NCI-H82 treated with DMSO at 0.1 percent for 48 hours (cell line): ENCODE data around the gene PLOD3.

Experiments used
- DNase-seq: peaks from one replicate; lab custom pipeline; 2025; ENCODE audit not compliant: unreplicated experiment; lab: John Stamatoyannopoulos, UW

The PLOD3 gene

DNA sequence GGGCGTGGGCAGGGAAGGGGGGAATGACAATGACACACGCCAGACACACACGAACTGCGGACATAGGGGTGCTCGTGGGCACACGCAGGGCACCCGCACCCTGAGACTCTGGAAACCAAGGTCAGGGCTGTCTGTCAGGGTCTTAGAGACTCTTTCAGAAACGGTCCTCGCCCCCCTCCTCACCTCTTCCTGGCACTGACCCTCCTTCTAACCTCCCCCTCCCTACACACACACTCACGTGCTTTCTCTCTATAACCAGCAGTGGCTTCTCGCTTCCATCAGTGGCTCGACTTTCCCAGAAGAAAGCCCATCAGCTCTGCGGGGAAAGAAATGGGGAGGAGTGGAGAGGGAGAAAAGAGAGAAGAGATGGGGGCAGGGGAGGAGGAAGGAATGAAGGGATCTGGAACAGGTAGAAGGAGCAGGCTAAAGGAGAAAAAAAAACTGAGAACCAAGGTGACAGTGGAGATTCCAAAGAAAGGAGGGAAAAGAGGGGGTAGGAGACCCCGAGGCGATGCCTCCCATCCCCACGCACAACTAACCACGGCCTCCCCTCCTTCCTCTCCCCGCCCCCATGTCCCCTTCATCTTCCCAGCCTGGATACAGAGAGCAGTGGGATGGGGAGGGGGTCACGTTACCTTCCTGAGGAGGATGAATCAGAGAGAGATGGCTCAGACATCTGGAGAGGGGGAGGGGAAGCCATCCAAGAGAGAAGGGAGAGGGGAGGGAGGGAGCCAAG, 50.3 kb downstream of the PLOD3 start:
- DNase-seq = peak; percentile 59

DNA sequence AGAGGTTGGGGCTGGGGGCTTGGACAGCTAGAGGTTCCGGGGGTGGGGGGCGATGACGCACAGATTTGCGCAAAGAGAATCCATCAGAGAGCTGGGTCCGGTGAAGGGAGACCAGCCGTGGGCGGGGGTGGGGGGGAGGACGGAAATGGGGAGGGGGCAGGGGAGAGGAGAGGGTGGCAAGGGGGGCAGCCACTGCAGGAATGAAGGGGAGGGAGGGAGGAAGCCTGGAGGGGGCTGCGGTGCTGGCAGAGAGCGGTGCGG, 50.8 kb downstream of the PLOD3 start:
- DNase-seq = no peak

DNA sequence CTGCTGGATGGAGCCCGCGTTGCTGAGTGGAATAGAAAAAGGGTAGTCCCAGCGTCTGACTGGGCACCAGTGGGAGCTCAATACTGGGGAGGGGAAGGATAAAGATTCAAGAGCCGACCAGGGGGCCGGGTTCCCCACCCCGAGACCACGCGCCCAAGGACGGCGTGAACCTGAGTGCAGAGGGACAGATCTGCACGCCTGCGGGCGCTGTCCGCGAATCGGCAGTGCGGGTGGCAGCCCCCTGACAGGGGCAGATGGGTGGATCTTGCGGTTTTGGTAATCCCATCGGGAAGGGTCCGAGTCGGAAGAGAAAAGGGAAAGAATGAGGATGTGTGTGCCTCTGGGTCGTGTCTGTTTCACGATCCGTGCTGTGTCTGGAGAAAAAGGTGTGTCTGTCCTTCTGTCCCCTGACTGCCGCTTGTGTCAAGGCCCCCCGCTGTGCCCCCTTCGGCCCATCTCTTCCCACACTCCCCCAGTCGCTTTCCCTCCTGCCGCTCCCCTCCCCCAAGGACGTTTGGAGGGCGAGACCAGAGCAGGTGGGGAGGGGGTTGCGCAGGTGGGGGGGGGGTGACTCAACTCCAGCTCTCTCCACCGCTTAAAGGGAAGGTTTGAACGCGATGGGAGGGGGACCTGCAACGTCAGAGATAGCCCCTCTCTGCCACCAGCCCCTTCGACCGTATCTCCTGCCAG, 51.3 kb downstream of the PLOD3 start:
- no peak for DNase-seq

DNA sequence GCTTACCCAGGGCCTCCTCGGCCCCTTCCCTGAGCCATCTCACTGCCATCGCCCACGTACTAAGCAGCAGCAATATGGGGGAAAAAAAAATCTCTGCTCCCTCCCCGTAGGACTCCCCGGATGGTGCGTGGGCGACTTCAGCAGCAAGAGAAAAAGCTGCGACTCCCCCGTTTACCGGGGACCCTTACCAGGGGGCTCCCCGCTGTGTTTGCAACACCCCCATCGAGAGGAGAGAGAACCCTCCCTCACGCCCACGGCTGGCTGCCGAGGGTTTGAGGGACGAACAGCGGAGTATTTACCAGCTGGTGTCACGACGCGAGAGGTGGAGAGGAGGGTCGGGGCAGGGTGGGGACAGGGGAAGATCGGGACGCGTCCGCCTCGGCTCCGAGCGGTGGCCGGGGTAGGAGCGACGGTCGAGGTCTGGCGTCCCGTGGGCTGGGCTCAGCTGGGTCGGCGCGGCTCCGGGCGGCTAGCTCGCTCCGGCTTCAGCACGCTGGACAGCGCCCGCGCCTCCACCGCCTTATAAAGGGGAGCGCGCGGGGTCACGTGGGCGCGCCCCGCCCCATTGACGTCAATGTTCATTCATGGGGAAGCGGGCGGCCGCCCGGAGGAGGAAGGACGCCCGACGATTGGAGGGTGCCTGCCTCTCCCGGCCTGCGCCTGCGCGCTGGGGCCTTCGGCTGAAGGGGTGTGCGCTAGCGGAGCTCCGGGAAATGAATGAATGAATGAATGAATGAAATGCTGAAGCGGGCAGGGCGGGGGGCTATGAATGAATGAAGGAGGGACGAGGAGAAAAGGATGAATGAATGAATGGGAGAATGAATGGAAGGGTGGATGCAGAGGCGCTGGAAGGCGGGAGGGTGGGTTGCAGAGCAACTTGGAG, 52.1 kb downstream of the PLOD3 start, which contains the start of gene VGF:
Gene VGF, minus strand, starts transcription at position 495 of the 883 bp plus-strand sequence. CDS start 726 bp downstream, outside the sequence.
- DNase-seq = peak; percentile 18

DNA sequence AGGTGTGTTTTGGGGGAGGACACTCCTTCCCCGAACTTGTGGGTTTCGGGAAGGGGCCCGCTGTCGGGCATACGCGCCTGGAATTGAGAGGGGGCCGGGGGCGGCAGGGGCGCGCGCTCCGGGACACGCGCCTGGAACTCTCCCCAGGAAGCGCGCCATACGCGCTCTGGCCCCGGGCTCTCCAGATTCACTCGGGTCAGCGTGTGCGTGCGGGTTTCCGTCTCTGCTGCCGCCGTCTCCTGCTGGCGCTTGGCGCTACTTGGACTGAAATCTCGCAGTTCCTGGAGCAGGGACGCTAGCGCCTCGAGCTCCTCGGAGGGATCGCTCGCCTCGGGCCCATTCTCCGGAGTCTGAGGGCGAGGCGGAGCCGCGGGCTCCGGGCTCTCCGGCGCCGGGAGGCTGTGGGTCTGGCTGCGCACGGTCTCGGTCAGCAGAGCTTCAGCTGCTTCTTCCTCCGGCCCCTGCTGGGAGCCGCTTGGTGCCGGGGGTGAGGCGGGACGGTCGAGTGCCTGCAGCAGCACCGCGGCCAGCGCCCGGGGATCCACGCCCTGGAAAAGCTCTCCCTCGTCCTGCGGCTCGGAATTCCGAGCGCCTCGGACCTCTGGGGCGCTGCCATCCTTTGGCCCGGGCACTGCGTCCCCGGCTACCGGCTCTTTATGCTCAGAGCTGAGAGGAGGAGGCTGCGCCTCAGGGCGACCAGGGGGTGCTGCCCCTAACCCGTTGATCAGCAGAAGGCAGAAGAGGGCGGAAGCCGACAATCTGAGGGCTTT, 53.1 kb downstream of the PLOD3 start:
- no peak for DNase-seq

DNA sequence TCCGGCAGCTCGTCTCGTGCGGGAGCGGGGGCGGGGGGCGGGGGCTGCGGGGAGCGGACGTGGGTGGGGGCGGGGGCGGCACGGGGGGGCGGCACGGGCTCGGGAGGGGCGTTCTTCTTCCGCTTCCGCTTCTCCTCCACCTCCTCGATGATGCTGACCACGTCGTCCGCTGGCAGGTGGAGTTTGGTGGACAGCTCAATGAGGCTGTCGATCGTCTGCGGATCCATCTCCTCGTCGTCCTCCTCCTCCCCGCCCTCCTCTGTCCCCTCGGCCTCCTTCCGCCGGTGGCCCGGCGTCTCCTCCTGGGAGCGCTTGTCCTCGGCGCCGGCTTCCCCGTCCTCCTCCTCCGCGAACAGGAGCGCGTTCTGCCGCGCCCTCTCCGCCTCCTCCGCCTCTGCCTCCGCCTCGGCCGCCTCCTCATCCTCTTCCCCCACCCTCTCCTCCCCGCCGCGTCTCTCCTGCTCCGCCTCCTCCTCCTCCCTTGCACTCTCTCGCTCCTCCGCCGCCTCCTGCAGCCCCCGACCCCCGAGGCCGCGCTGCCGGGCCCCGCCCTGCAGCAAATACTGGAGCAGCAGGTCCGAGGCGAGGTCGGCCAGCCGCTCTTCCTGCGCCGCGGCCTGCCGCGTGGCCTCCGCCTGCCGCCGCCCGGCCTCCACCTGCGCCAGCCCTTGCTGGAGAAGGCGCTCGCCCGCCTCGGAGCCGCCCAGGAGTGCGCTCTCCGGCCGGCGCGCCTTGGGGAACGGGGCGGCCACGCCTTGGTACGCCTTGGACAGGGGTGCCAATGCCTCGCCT, 53.9 kb downstream of the PLOD3 start:
- DNase-seq = no peak

DNA sequence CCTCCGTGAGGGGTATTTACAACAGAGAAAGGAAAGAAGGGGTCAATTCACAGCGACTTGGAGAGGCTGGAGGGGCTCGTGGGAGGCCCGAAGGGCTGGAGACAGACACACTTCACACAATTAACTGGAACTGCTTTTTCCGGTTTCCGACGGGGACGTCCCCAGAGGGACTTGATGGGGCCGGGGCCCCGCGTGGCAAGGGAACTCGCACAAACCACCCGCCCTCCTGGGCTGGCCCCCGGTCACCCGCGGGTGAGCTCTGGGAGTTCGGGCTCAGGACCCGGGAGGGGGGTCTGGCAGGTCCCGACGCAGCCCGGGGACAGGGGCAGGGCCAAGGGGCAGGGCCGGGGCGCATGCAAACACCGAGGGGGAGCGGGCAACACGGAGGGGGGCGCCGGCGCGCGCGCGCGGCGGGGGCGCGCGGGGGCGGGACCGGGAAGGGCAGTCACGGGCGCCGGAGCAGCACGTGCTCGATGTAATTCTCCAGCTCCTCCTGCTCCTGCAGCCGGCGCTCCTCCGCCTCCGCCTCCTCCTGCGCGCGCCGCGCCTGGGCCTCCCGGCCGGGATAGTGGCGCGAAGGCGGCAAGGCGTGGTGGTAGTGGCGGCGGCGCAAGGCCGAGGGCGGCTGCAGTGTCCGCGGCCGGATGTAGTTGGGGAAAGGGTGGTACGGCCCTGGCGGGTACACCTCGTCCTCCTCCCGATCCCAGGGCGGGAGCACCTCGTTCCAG, 54.7 kb downstream of the PLOD3 start:
- no peak for DNase-seq

DNA sequence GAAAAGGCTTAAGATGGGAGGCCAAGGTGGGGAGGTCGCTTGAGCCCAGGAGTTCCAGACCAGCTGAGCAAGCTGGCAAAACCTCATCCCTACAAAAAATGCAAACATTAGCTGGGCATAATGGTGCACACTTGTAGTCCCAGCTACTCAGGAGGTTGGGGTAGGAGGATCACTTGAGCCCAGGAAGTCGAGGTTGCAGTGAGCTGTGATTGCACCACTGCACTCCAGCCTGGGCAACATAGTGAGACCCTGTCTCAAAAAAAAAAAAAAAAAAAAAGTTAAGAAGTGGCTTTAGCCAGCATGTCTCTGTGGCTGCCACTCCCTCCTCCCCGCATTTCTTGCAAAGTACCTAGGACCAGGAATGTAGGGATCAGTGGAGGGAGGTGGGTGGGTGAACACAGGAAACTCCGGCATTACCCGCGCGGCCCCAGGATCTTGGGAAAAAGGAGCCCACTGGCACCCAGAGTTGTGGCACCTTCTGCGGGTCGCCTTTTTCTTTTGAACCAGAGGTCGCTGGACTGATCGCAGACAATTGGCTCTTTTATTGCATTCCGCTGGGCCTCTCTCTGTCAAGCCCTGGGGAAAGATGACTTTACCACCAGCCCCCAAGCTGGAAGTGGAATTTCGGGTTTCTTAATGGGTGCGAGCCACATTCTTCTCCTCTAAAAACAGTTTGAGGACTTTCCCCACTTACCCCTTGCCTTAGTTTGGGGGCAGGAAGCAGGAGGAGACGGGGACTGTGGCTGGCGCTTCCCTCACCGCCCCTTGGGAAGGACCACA, 55.5 kb downstream of the PLOD3 start:
- DNase-seq = no peak

DNA sequence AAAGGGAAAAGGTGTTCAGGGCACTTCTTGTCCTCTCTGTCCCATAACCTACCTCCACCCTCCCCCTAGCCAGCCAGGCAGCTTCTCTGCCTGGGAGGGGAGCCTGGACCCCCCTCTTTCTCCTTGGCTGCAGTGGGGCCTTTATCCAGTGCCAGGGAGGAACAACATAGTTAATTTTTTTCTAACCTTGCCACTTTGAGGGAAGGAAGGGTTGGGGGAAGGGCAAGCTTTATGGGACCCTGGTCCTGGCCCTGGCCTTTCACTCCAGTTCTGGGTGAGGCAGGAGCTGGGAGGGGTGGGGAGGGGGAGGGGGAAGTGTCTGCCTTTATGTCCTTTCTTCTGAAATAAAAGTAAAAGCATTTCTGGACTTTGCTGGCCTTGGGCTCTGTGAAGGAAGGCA, 56.5 kb downstream of the PLOD3 start:
- DNase-seq = no peak

DNA sequence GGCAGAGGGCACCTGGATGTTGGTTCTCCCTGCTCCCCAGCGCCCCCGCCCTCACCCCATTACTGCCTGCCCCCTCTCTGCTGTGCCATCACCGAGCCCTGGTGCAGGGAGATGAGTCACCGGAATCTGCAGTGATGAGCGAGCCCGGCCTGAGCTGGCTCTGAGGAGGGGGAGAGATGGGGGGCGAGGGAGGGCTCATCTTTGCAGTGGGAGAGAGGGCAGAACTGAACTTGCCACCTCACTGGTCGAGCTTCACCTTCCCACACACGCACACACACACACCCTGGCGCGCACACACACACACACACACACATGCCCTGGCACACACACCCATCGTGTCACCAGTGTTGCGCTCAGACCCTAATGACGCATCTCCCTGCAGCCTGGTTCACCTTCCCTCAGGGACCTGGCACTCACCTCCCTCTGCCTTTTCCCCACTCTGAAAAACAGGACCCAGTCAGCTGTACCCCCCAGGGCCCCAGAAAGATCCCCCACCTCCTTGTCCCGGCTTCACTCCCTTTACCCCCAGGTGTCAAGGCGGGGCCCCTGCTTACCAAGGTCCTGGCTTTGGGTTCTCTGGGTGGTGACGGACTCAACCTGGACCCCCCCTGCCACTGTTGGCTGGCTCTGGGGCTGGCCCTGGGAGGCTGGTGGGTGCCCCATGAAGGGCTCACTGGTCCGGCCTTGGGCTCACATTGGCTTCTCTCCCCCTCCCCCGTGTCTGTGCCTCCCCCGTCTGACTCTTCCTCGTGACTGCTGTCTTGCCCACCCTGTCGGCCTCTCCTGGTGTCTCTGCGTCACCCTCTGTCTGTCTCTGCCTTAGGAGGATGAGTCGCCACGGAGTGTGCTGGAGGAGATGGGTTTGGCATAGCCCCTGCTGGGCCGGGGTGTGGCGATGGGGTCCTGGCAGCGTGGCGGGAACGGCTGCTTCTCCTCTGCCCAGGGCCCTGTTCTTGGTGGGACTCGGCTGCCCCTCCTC, 57.4 kb downstream of the PLOD3 start:
- DNase-seq = no peak

DNA sequence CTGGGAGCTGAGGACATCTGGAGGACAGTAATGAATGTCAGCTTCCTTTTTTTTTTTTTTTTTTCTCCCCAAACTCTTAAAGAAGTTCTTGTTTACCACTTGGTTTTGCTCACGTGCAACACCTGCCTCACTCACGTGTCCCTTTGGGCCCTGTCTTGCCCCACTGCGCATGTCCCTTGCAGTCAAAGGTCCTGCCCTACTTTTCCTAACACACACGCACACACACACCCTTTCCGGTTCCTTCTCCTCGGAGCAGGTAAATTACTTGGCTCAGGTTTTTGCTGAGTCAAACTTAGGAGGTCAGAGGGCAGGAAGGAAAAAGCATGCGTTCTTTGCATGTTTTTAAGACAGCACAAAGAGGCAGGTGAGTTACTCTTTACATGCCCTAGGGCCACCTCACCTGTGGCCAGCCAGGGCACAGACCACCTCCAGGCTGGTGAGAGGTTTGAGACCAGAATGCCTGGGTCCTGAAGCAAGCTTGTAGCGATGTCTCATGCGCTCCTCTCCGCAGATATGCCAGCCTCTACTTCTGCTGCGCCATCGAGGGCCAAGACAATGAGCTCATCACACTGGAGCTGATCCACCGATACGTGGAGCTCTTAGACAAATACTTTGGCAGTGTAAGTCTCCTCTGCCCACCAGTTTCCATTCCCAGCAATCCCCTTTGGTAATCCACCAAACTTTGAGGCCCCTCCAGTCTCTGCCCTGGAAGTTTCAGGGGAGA, 60.4 kb downstream of the PLOD3 start:
- DNase-seq = no peak

DNA sequence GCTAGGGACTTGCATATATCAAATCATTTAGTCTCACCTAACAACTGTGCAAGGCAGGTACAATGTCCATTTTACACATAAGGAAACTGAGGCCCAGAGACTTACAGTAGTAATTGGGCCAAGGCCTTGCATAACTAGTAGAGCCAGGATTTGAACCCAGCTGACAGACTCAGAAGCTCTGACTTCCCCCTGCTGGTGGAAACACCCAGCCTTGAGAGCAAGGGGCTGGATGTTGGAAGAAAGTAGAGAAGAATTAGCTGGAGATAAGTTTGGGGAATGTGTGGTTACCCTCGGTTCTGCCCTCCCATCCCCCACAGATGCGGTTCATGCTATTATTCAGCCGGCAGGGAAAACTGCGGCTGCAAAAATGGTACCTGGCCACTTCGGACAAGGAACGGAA, 61.1 kb downstream of the PLOD3 start:
- DNase-seq = no peak
